BJ (cell line): ENCODE results near the gene SNRNP48. TPM values are rescaled to one million over a fixed set of nuclear protein-coding genes. Genes with fewer than 3 reads are reported as not detected.

Source experiments
- CTCF ChIA-PET: fragments of 350-600 bp; formaldehyde crosslinking; extraction: SDS; loops from one replicate; lab custom pipeline; 2021; ENCODE audit warnings: antibody characterized with exemption, inconsistent platforms; lab: Yijun Ruan, JAX
- POLR2A ChIA-PET: fragments of 300-600 bp; sonication (Branson Sonifier 250); formaldehyde crosslinking; extraction: SDS; loops from one replicate; lab custom pipeline; 2021; ENCODE audit warnings: antibody characterized with exemption; lab: Charles Lee
- DNase-seq: peaks from one replicate; pipeline ENCODE4 v3.0.0-alpha.2; 2011; ENCODE audit warnings: low read depth
- H3K27me3 ChIP-seq: 2 replicates; pipeline ENCODE4 v1.6.0; 2011; ENCODE audit warnings: low read length; ENCODE audit not compliant: control insufficient read depth, insufficient read depth
- H3K36me3 ChIP-seq: 2 replicates; pipeline ENCODE4 v1.5.1; 2011; ENCODE audit warnings: low read length; ENCODE audit not compliant: control insufficient read depth, insufficient read depth
- H3K4me3 ChIP-seq: 2 replicates; pipeline ENCODE4 v1.5.1; 2011; ENCODE audit warnings: low read depth, mild to moderate bottlenecking, control low read depth, low read length
- polyA minus RNA-seq: library from RNA; depleted of rRNA, polyadenylated mRNA; stranded (reverse); fragments of >200 nt; gene quantifications from 2 replicates; pipeline ENCODE4 v1.2.3, GENCODE V29; 2011; rRNA and poly(A)+ RNA removed
- polyA plus RNA-seq: library from polyadenylated mRNA; depleted of rRNA; stranded (reverse); fragments of >200 nt; gene quantifications from 2 replicates; pipeline ENCODE4 v1.2.3, GENCODE V29; 2011; rRNA removed
- TF ChIP-seq, protein P1 (sequence below): IDR thresholded peaks from 2 replicates; pipeline ENCODE4 v1.5.1; 2011; ENCODE audit warnings: low read depth, mild to moderate bottlenecking, control low read depth, inconsistent platforms, low read length, moderate library complexity; ENCODE audit not compliant: insufficient read depth

SNRNP48 gene
- polyA plus RNA-seq (2.6 and 6.2 TPM in 2 replicates), polyA minus RNA-seq (1.6 and 2.0 TPM in 2 replicates)

- CTCF ChIA-PET, result interaction anchor here (0.9 to 1.2 kb wide), 3 partner anchors 30 to 315 kb away, joined by 3 to 4 read pairs (median 4); no protein-coding TSS in a partner anchor
Observed at GRCh38 chr6:7589949-7590917, at the start of gene SNRNP48. SNRNP48 (plus strand) TSS chr6:7590198; CDS start chr6:7590258, 60 bp downstream.

GRCh38 chr6:7540595-7540994, 49.4 kb upstream of the SNRNP48 start:
- TF ChIP-seq, protein P1, sequence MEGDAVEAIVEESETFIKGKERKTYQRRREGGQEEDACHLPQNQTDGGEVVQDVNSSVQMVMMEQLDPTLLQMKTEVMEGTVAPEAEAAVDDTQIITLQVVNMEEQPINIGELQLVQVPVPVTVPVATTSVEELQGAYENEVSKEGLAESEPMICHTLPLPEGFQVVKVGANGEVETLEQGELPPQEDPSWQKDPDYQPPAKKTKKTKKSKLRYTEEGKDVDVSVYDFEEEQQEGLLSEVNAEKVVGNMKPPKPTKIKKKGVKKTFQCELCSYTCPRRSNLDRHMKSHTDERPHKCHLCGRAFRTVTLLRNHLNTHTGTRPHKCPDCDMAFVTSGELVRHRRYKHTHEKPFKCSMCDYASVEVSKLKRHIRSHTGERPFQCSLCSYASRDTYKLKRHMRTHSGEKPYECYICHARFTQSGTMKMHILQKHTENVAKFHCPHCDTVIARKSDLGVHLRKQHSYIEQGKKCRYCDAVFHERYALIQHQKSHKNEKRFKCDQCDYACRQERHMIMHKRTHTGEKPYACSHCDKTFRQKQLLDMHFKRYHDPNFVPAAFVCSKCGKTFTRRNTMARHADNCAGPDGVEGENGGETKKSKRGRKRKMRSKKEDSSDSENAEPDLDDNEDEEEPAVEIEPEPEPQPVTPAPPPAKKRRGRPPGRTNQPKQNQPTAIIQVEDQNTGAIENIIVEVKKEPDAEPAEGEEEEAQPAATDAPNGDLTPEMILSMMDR, result no peak
- no peak for DNase-seq
- Histone ChIP-seq H3K36me3 (no peaks in the 10 kb centered on the region), H3K4me3 (peak overlapping the region; percentile 69), H3K27me3 (no peaks in the 10 kb centered on the region; the same call in 1 of the 2 replicates)
- ChIA-PET POLR2A (no interaction called here), CTCF (no interaction called here)

More at GRCh38 chr6:7589949-7590917, at the start of gene SNRNP48:
- peak; percentile 63 for DNase-seq
- Histone ChIP-seq H3K27me3 (no peaks in the 10 kb centered on the region), H3K36me3 (no peaks in the 10 kb centered on the region), H3K4me3 (peak within 1 kb of the TSS; percentile 93)
- TF ChIP-seq, protein P1, result no peak
- POLR2A ChIA-PET, result interaction anchor here (0.8 kb wide), 1 partner anchor 201 kb away, joined by 4 read pairs; the partner anchor contains the start of gene CAGE1

GRCh38 chr6:7541175-7542064, 48.6 kb upstream of the SNRNP48 start, which contains the start of gene DSP:
DSP (plus strand) TSS chr6:7541671; CDS start chr6:7541916, 245 bp downstream.
- H3K36me3 ChIP-seq, result no peaks in the 10 kb centered on the region
- TF ChIP-seq, protein P1, result no peak
- POLR2A ChIA-PET, result no interaction called here
- no peak for DNase-seq
- CTCF ChIA-PET, result no interaction called here
- H3K4me3 ChIP-seq, result peak within 1 kb of the TSS; percentile 69
- no peaks in the 10 kb centered on the region; the same call in 1 of the 2 replicates for H3K27me3 ChIP-seq

- no peak for DNase-seq
- Histone ChIP-seq H3K4me3 (peak overlapping the region; percentile 69), H3K36me3 (no peaks in the 10 kb centered on the region), H3K27me3 (no peaks in the 10 kb centered on the region; the same call in 1 of the 2 replicates)
- ChIA-PET POLR2A (no interaction called here), CTCF (no interaction called here)
- TF ChIP-seq, protein P1, result no peak
Observed at GRCh38 chr6:7542065-7542873, 47.7 kb upstream of the SNRNP48 start.
